Stimulated activated naive CD8-positive, alpha-beta T cell treated with anti-CD3 and anti-CD28 coated beads, Interleukin-15, amount 100 ng/mL, for 72 hours (primary cell): ENCODE data around the gene ANKRD33B.
A peak's percentile ranks its signal among the peaks of the same experiment; 100 is the strongest.
"Not testable (repeated sequence)": the region's sequence is repeated elsewhere in the genome, so short reads cannot be mapped to it uniquely, and the experiment has no call there.

Experiments used
- ATAC-seq: fragments of 150-1000 bp; cut with Tn5 transposase; 2 replicates; pipeline ENCODE4 v1.10.0; 2021; ENCODE audit warnings: mild to moderate bottlenecking, moderate library complexity
- DNase-seq, 2 donors: peaks; one replicate each; pipeline ENCODE4 v3.0.0; 2021 to 2022
- H3K27ac Mint-ChIP-seq, 2 donors: one replicate each; pipeline ENCODE4 v1.8.0; 2022; ENCODE audit warnings: mild to moderate bottlenecking in 2 of 2, mixed read lengths in 2 of 2, moderate library complexity in 2 of 2
- H3K27me3 Mint-ChIP-seq: one replicate; pipeline ENCODE4 v1.8.0; 2022; ENCODE audit warnings: mixed read lengths
- H3K4me1 Mint-ChIP-seq: one replicate; pipeline ENCODE4 v1.8.0; 2022; ENCODE audit warnings: mild to moderate bottlenecking, mixed read lengths
- H3K4me3 Mint-ChIP-seq, 2 donors: one replicate each; pipeline ENCODE4 v1.8.0; 2022; ENCODE audit warnings: mild to moderate bottlenecking in 2 of 2, mixed read lengths in 2 of 2, moderate library complexity in 1 of 2
- H3K9me3 Mint-ChIP-seq, 2 donors: one replicate each; pipeline ENCODE4 v1.8.0; 2022; ENCODE audit warnings: mixed read lengths in 2 of 2

Gene ANKRD33B

GRCh38 chr5:10634050-10634449 lies 70.2 kb downstream of the ANKRD33B start:
- Mint-ChIP-seq H3K27ac (peak overlapping the region; percentile 72 to 85), H3K4me1 (peaks cover 80% of the 10 kb centered on the region), H3K9me3 (peaks cover 14 to 18% of the 10 kb centered on the region in 2 donors), H3K27me3 (peaks cover 13% of the 10 kb centered on the region), H3K4me3 (peak overlapping the region; percentile 63 to 75)
- DNase-seq (no peak), ATAC-seq (no peak)

- Mint-ChIP-seq H3K27me3 (peaks cover 8% of the 10 kb centered on the region), H3K9me3 (peaks cover 12 to 15% of the 10 kb centered on the region in 2 donors), H3K4me1 (peaks cover 75% of the 10 kb centered on the region), H3K4me3 (peak overlapping the region; percentile 76 to 79), H3K27ac (peak overlapping the region in 1 of 2 donors; percentile 85)
- ATAC-seq (no peak), DNase-seq (no peak)
These were observed 70.7 kb downstream of the ANKRD33B start for GRCh38 chr5:10634562-10634961.

DNA sequence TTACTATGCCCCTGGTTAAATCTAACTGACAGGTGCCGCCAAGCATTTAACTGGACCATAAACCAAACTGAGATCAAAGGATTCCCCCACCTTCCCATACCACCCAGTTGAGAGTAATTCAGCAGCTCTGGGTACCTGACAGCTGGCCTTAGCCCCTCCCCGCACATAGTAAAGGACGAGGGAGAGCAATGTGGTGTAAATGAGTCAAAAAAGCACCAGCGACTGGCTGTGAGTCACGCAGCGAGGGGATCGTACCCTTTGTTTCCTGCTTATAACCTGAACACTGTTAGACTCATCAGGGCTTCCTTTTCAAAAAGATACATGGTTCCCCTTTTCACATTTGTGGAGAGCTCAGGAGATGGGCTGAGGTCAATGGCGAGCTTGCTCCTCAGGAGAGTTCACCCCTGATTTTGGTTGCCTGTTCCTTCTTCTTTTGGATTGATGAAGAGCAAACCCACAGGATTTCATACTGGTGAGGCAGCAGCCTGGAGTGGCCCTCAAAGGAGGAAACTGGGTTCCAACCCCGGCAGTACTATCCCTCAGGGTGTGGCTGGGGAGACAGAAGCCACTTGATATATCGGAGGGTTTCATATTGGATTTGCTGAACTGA lies 71.5 kb downstream of the ANKRD33B start:
- H3K4me1 Mint-ChIP-seq = peaks cover 68% of the 10 kb centered on the region
- H3K4me3 Mint-ChIP-seq = peak overlapping the region; percentile 76 to 79
- peak; percentile 73 to 86 for DNase-seq

GRCh38 chr5:10635867-10636350 lies 72.0 kb downstream of the ANKRD33B start:
- Mint-ChIP-seq H3K27me3 (no peaks in the 10 kb centered on the region), H3K4me3 (peak overlapping the region; percentile 76 to 79), H3K4me1 (peaks cover 62% of the 10 kb centered on the region), H3K27ac (peak overlapping the region; percentile 54 to 90), H3K9me3 (peaks cover 7 to 10% of the 10 kb centered on the region in 2 donors)
- DNase-seq (no peak), ATAC-seq (peak; percentile 19)

More for the DNA sequence above, 71.5 kb downstream of the ANKRD33B start:
- Mint-ChIP-seq H3K27ac (peak overlapping the region; percentile 54 to 90), H3K9me3 (peaks cover 7 to 10% of the 10 kb centered on the region in 2 donors), H3K27me3 (peaks cover under 1% of the 10 kb centered on the region)
- peak; percentile 93 for ATAC-seq

GRCh38 chr5:10636363-10637142 lies 72.7 kb downstream of the ANKRD33B start:
- Mint-ChIP-seq H3K4me1 (peaks cover 56% of the 10 kb centered on the region), H3K4me3 (peak overlapping the region in 1 of 2 donors; percentile 76), H3K27ac (peak overlapping the region in 1 of 2 donors; percentile 15), H3K9me3 (peaks cover 7 to 10% of the 10 kb centered on the region in 2 donors), H3K27me3 (no peaks in the 10 kb centered on the region)
- ATAC-seq = no peak
- no peak for DNase-seq

DNA sequence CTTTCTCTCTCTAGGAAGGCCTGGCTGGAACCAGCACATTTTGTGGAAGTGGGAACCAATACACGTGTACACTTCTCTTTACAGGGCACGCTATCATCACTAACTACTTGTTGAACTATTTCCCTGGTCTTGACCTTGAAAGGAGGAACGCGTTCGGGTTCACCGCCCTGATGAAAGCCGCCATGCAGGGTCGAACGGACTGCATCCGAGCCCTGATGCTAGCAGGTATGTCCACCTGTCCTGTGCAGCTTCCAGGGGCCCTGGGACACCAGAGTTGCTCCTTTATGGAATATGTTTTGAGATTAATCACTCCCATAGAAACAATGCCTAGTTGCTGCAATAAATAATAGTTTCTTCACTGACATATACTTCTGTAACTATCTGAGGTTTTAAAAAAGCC lies 74.1 kb downstream of the ANKRD33B start:
- Mint-ChIP-seq H3K27me3 (peaks cover 8% of the 10 kb centered on the region), H3K27ac (no peak overlapping the region), H3K4me1 (peaks cover 42% of the 10 kb centered on the region), H3K4me3 (no peak overlapping the region), H3K9me3 (peaks cover 7 to 10% of the 10 kb centered on the region in 2 donors)
- DNase-seq = no peak
- no peak for ATAC-seq

DNA sequence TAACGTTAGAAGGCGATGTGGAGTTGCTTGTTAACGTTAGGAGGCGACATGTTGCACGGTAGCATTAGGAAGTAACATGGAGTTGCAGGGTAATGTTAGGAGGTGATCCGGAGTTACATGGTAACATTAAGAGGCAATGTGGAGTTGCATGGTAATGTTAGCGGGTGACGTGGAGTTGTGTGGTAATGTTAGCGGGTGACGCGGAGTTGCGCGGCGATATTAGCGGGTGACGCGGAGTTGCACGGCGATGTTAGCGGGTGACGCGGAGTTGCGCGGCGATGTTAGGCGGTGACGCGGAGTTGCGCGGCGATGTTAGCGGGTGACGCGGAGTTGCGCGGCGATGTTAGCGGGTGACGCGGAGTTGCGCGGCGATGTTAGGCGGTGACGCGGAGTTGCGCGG lies 74.9 kb downstream of the ANKRD33B start:
- ATAC-seq, H3K27ac Mint-ChIP-seq, DNase-seq, H3K4me3 Mint-ChIP-seq: not testable (repeated sequence)
- peaks cover 34% of the 10 kb centered on the region for H3K4me1 Mint-ChIP-seq
- H3K27me3 Mint-ChIP-seq = peaks cover 16% of the 10 kb centered on the region
- H3K9me3 Mint-ChIP-seq = peaks cover 7 to 10% of the 10 kb centered on the region in 2 donors

- no peak for DNase-seq
- Mint-ChIP-seq H3K27me3 (peaks cover 25% of the 10 kb centered on the region), H3K4me3 (no peak overlapping the region), H3K4me1 (peaks cover 33% of the 10 kb centered on the region), H3K27ac (no peak overlapping the region), H3K9me3 (peaks cover 7 to 10% of the 10 kb centered on the region in 2 donors)
- ATAC-seq = no peak
These were observed 76.0 kb downstream of the ANKRD33B start for GRCh38 chr5:10639846-10640368.

DNA sequence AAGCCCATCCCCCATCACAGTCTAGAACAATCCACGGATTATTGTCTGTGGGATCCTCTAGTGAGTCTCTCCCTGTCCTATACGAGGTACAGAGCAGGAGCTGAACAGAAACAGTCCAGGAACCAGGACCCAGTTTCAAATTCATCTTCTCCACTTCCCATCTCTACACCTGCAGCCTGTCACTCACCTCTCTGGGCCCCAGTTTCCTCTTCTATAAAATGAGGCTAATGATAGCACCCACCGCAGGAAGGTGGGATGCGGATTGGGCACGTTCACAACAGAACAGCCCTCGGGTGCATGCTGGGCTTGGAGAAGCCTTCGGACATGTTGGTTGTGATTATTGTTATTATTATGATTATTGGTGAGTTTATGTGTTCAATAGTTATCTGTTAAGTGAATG lies 78.5 kb downstream of the ANKRD33B start:
- H3K4me3 Mint-ChIP-seq = no peak overlapping the region
- H3K9me3 Mint-ChIP-seq = peaks cover 7 to 10% of the 10 kb centered on the region in 2 donors
- peaks cover 20% of the 10 kb centered on the region for H3K4me1 Mint-ChIP-seq
- H3K27ac Mint-ChIP-seq = no peak overlapping the region
- ATAC-seq (no peak), DNase-seq (no peak)
- peaks cover 33% of the 10 kb centered on the region for H3K27me3 Mint-ChIP-seq

GRCh38 chr5:10644192-10644591 lies 80.3 kb downstream of the ANKRD33B start:
- peak overlapping the region in 1 of 2 donors; percentile 25 for H3K4me3 Mint-ChIP-seq
- ATAC-seq (no peak), DNase-seq (no peak)
- H3K9me3 Mint-ChIP-seq = peaks cover 0 to 4% of the 10 kb centered on the region in 2 donors
- peaks cover 33% of the 10 kb centered on the region for H3K27me3 Mint-ChIP-seq
- H3K4me1 Mint-ChIP-seq = peaks cover 20% of the 10 kb centered on the region
- H3K27ac Mint-ChIP-seq = peak overlapping the region in 1 of 2 donors; percentile 90

DNA sequence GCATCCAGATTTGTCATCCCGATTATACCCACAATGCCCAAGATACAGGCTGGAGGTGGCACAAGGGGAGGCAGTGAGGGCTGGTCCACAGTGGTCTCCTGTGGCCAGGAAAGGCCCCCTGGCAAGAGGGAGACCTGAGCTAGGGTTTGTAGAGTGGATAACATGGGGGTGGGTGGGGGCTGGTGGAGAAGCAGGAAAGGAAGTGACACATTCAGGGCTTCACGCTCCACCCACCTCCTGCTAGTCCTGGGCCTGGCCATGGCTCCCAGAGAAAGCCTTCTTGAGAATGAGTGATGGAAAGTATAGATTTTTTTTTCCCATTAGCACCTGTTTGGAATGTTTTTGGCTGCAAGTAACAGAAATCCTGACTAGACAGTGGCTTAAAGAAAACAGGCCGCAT lies 81.3 kb downstream of the ANKRD33B start:
- Mint-ChIP-seq H3K4me3 (no peak overlapping the region), H3K27me3 (peaks cover 33% of the 10 kb centered on the region), H3K4me1 (peaks cover 20% of the 10 kb centered on the region), H3K9me3 (peaks cover 0 to under 1% of the 10 kb centered on the region in 2 donors), H3K27ac (no peak overlapping the region)
- ATAC-seq = peak; percentile 51
- no peak for DNase-seq

DNA sequence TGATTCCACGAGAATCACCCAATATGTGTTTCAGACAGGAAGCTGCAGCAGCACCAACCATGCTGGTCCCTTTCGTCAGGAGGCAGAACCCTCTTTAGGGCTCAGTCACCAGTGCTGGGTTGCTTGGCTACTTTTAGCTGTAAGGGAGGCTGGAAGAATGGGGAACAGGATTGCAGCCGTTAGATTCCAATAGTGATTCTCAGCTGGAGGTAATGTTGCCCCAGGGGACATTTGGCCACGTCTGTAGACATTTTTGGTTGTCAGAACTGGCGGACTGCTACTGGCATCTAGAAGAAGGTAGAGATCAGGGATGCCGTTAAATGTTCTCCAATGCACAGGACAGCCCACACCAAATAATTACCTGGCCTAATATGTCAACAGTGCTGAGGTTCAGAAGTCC lies 81.8 kb downstream of the ANKRD33B start:
- H3K9me3 Mint-ChIP-seq = no peaks in the 10 kb centered on the region
- H3K27me3 Mint-ChIP-seq = peaks cover 33% of the 10 kb centered on the region
- DNase-seq (no peak), ATAC-seq (no peak)
- H3K4me1 Mint-ChIP-seq = peaks cover 20% of the 10 kb centered on the region
- H3K27ac Mint-ChIP-seq = no peak overlapping the region
- H3K4me3 Mint-ChIP-seq = no peak overlapping the region

GRCh38 chr5:10647640-10648039 lies 83.8 kb downstream of the ANKRD33B start:
- no peaks in the 10 kb centered on the region for H3K9me3 Mint-ChIP-seq
- H3K27ac Mint-ChIP-seq = no peak overlapping the region
- H3K27me3 Mint-ChIP-seq = peaks cover 28% of the 10 kb centered on the region
- H3K4me1 Mint-ChIP-seq = peaks cover 20% of the 10 kb centered on the region
- ATAC-seq = no peak
- H3K4me3 Mint-ChIP-seq = no peak overlapping the region
- DNase-seq = no peak

DNA sequence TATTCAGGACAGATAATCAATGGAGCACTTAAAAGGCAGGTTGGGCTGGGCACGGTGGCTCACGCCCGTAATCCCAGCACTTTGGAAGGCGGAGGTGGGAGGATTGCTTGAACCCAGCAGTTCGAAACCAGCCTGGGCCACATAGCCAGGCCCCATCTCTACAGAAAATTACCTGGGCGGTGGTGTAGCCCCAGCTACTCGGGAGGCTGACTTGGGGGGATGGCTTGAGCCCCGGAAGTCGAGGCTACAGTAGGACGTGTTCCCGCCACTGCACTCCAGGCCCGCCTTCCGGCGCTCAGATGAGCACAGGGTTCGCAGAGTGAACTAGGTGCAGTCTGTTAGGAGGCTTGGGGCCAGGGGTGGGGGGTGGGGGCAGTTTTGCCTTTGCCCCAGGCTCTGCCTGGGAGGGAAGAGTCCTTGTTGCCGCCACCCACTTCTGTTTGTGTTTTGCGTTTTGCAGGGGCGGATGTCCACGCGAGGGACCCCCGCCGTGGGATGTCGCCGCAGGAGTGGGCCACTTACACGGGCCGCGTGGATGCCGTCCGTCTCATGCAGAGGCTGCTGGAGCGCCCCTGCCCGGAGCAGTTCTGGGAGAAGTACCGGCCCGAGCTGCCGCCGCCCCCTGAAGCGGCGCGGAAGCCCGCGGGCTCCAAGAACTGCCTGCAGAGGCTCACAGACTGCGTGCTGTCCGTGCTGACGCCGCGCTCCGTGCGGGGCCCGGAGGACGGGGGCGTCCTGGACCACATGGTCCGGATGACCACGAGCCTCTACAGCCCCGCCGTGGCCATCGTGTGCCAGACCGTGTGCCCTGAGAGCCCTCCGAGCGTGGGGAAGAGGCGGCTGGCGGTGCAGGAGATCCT lies 85.2 kb downstream of the ANKRD33B start:
- Mint-ChIP-seq H3K27me3 (peaks cover 17% of the 10 kb centered on the region), H3K4me3 (no peak overlapping the region), H3K9me3 (no peaks in the 10 kb centered on the region), H3K4me1 (peaks cover 18% of the 10 kb centered on the region), H3K27ac (peak overlapping the region in 1 of 2 donors; percentile 48)
- ATAC-seq (no peak), DNase-seq (no peak)
